ENCODE data around the gene NCOR1. TPM values are rescaled to one million over a fixed set of nuclear protein-coding genes. Genes with fewer than 3 reads are reported as not detected.

Gene NCOR1
- total and polyA plus RNA-seq, 2 of the 13 experiments (the other 11 are each of a cell fraction or from before 2014, with no cell fraction given) = 57.0 to 71.7 TPM

GRCh38 chr17:16068323-16068722, 147.0 kb downstream of the NCOR1 start:
- TF ChIP-seq ZNF274 (CRISPR knock-in tag; IDR thresholded peaks at IDR 0.05) (no peak), ZKSCAN1 (IDR thresholded peaks at IDR 0.05; ENCODE audit: low read length) (no peak), ZNF10 (CRISPR knock-in tag; IDR thresholded peaks at IDR 0.05; ENCODE audit: borderline replicate concordance, low read depth) (no peak), ZNF160 (CRISPR knock-in tag; IDR thresholded peaks at IDR 0.05) (no peak), ZNF24 (IDR thresholded peaks at IDR 0.05) (no peak), ZNF556 (CRISPR knock-in tag; IDR thresholded peaks at IDR 0.05; ENCODE audit: borderline replicate concordance) (no peak), SNAPC5 (CRISPR knock-in tag; IDR thresholded peaks at IDR 0.05; ENCODE audit: borderline replicate concordance) (no peak), SP2 (CRISPR knock-in tag; IDR thresholded peaks at IDR 0.05) (no peak), CEBPG (CRISPR knock-in tag; IDR thresholded peaks at IDR 0.05) (no peak), ZBTB38 (CRISPR knock-in tag; IDR thresholded peaks at IDR 0.05) (no peak), CREB3 (CRISPR knock-in tag; IDR thresholded peaks at IDR 0.05) (no peak), HMGXB4 (CRISPR knock-in tag; IDR thresholded peaks at IDR 0.05; ENCODE audit: borderline replicate concordance in 1 of 2, low read depth in 1 of 2) (no peak), BCL6 (CRISPR knock-in tag; IDR thresholded peaks at IDR 0.05) (no peak), SIX4 (CRISPR knock-in tag; IDR thresholded peaks at IDR 0.05) (no peak), SIN3B (IDR thresholded peaks at IDR 0.05; ENCODE audit: low read length) (no peak), JARID2 (CRISPR knock-in tag; IDR thresholded peaks at IDR 0.05; ENCODE audit: insufficient replicate concordance) (no peak)
- H3K4me2 ChIP-seq (ENCODE audit: low read depth, low read length) = no peak overlapping the region
- H3K27me3 ChIP-seq (ENCODE audit: control insufficient read depth in 1 of 2, insufficient read depth in 2 of 2, low read length in 2 of 2) = no peaks in the 10 kb centered on the region
- no peak overlapping the region for H3K9ac ChIP-seq (ENCODE audit: insufficient read depth, low read depth, low read length)
- ATAC-seq (no peak), FAIRE-seq (no peak), DNase-seq (ENCODE audit: low spot score) (no peak)
- in situ Hi-C loops (cut with HindIII; ENCODE audit: extremely low pct_ligation_motif_present, low pct_unique_long_range_greater_than_20kb) (no loop called here), intact Hi-C loops (cut with micrococcal nuclease; ENCODE audit: unreplicated experiment) (no loop called here)
- H3K9me3 ChIP-seq (ENCODE audit: low read length) = no peaks in the 10 kb centered on the region
- no TSS peak for BruUV-seq (replicated peaks)
- H3K4me3 ChIP-seq (replicated peaks in 1 of 3; ENCODE audit: insufficient read depth in 1 of 3, low read depth in 2 of 3, low read length in 3 of 3) = no peak overlapping the region
- no peak overlapping the region for H3K27ac ChIP-seq (ENCODE audit: extremely low read length, insufficient read depth, low read length)
- peaks cover 31 to 92% of the 10 kb centered on the region in 2 experiments for H3K36me3 ChIP-seq (replicated peaks in 1 of 2; ENCODE audit: control insufficient read depth in 1 of 2, insufficient read depth in 2 of 2, low read length in 2 of 2)
- ChIA-PET CTCF (ENCODE audit: low intra/inter-chr PET ratio, low total read pairs) (no interaction called here), POLR2A (no interaction called here)
- no peaks in the 10 kb centered on the region for H4K20me1 ChIP-seq (ENCODE audit: insufficient read depth, low read length)
- H3K4me1 ChIP-seq (ENCODE audit: insufficient read depth, low read length) = no peaks in the 10 kb centered on the region
- H2AFZ ChIP-seq (ENCODE audit: low read length) = no peak overlapping the region
- H3K79me2 ChIP-seq (ENCODE audit: insufficient read depth, low read length) = no peaks in the 10 kb centered on the region
